IPS DF 19.7 (cell line): ENCODE data around the gene CMC4.

Experiments
- DNase-seq: peaks from one replicate; pipeline ENCODE4 v3.0.0-alpha.2; 2013; ENCODE audit warnings: low read depth, low spot score

CMC4 gene

GRCh38 chrX:155054255-155054654 lies 16.7 kb downstream of the CMC4 start:
- DNase-seq: no peak

GRCh38 chrX:155053656-155054055 lies 17.3 kb downstream of the CMC4 start:
- DNase-seq: no peak

GRCh38 chrX:155052738-155053498 lies 18.0 kb downstream of the CMC4 start:
- DNase-seq: no peak

GRCh38 chrX:155048977-155049619 lies 21.8 kb downstream of the CMC4 start:
- no peak for DNase-seq

GRCh38 chrX:155046811-155047528 lies 24.0 kb downstream of the CMC4 start:
- no peak for DNase-seq

- DNase-seq: no peak
Observed at GRCh38 chrX:155046129-155046810, 24.7 kb downstream of the CMC4 start.

- DNase-seq: no peak
Observed at GRCh38 chrX:155035688-155036087, 35.2 kb downstream of the CMC4 start.

- no peak for DNase-seq
Observed at GRCh38 chrX:155031657-155032056, 39.3 kb downstream of the CMC4 start.

- no peak for DNase-seq
Observed at GRCh38 chrX:155028877-155029291, 42.1 kb downstream of the CMC4 start.

GRCh38 chrX:155028129-155028528 lies 42.8 kb downstream of the CMC4 start:
- no peak for DNase-seq

GRCh38 chrX:155027509-155028066 lies 43.3 kb downstream of the CMC4 start:
- DNase-seq: no peak

- DNase-seq: no peak
Observed at GRCh38 chrX:155026727-155027508, 44.0 kb downstream of the CMC4 start, which contains the start of gene FUNDC2. Gene FUNDC2 (plus strand): TSS chrX:155026844. CDS start chrX:155026939, 95 bp downstream.

- no peak for DNase-seq
Observed at GRCh38 chrX:155026420-155026726, 44.6 kb downstream of the CMC4 start.

GRCh38 chrX:155023907-155024833 lies 46.8 kb downstream of the CMC4 start:
- DNase-seq: no peak

GRCh38 chrX:155022585-155022984 lies 48.4 kb downstream of the CMC4 start, which contains the start of gene F8:
Gene F8 (minus strand): TSS chrX:155022723. CDS start chrX:155022552, 171 bp downstream.
- no peak for DNase-seq

- no peak for DNase-seq
Observed at GRCh38 chrX:155020591-155020990, 50.3 kb downstream of the CMC4 start.
